ENCODE measurements around the gene CLDN6.

DNA sequence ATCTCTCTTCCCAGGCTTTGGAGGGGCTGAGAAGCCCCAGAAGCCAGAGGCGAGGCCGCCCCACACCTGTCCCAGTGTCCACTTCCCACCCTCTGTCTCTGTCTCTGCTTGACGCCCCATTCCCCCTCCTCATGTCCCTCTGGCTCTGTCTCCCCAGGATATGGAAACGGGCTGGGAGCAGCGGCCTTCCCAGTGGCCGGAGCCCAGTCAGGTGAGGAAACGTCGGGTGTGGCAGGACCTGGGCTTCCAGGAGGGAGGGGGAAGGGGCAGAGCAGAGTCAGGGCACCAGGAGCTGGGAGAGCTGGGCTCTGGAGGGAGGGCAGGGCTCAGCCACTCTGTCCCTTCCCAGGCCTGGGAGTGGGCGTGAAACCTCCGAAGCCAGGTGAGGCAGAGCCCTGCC is 27.1 kb downstream of the CLDN6 start:
- TF ChIP-seq, protein P1, sequence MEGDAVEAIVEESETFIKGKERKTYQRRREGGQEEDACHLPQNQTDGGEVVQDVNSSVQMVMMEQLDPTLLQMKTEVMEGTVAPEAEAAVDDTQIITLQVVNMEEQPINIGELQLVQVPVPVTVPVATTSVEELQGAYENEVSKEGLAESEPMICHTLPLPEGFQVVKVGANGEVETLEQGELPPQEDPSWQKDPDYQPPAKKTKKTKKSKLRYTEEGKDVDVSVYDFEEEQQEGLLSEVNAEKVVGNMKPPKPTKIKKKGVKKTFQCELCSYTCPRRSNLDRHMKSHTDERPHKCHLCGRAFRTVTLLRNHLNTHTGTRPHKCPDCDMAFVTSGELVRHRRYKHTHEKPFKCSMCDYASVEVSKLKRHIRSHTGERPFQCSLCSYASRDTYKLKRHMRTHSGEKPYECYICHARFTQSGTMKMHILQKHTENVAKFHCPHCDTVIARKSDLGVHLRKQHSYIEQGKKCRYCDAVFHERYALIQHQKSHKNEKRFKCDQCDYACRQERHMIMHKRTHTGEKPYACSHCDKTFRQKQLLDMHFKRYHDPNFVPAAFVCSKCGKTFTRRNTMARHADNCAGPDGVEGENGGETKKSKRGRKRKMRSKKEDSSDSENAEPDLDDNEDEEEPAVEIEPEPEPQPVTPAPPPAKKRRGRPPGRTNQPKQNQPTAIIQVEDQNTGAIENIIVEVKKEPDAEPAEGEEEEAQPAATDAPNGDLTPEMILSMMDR (CRISPR knock-in tag; IDR thresholded peaks at IDR 0.05): no peak
- no peak for TF ChIP-seq JUNB (CRISPR knock-in tag; IDR thresholded peaks at IDR 0.05; ENCODE audit: borderline replicate concordance)
